Transverse colon (tissue), 4 donors: ENCODE results near the gene FOSB.
A peak's percentile ranks its signal among the peaks of the same experiment; 100 is the strongest.

Experiments
- CTCF ChIP-seq, 5 experiments: fragments of 200-600 bp in 3 of 5; fragments of 450-650 bp in 2 of 5; sonication (generic) in 3 of 5; IDR thresholded peaks; 1 replicate in 2 of 5; 2 replicates in 3 of 5; pipeline ENCODE4 v1.5.1; 2016 to 2017; ENCODE audit warnings: antibody characterized with exemption in 5 of 5, inconsistent platforms in 3 of 5, mild to moderate bottlenecking in 2 of 5, moderate library complexity in 1 of 5
- EP300 ChIP-seq: sonication (generic); formaldehyde crosslinking; IDR thresholded peaks from one replicate; pipeline ENCODE4 v1.6.1; 2017; ENCODE audit warnings: antibody characterized with exemption, low read depth
- POLR2A ChIP-seq: fragments of 450-650 bp; IDR thresholded peaks from one replicate; pipeline ENCODE4 v1.6.1; 2016; ENCODE audit warnings: antibody characterized with exemption, mild to moderate bottlenecking, moderate library complexity
- POLR2AphosphoS5 ChIP-seq, 3 donors: sonication (generic); formaldehyde crosslinking; IDR thresholded peaks; one replicate each; pipeline ENCODE4 v1.6.1; 2016; ENCODE audit warnings: antibody characterized with exemption in 3 of 3

- TF ChIP-seq POLR2A (peak; percentile 33), EP300 (peak; percentile 1), CTCF (IDR thresholded peaks at IDR 0.05) (peak in 1 of 5 experiments; percentile 43), POLR2AphosphoS5 (IDR thresholded peaks at IDR 0.05) (peak in 2 of 3 donors; percentile 21 to 56)
Observed at GRCh38 chr19:45515807-45516401, 48.1 kb downstream of the FOSB start.
